B cell (primary cell): ENCODE results near the gene MAB21L2. TPM values are rescaled to one million over a fixed set of nuclear protein-coding genes. Genes with fewer than 3 reads are reported as not detected.

ENCODE experiments used
- ATAC-seq: fragments of 200-7000 bp; cut with Tn5 transposase; one replicate; pipeline ENCODE4 v1.10.0; 2021; ENCODE audit warnings: low read depth, mild to moderate bottlenecking, moderate number of reproducible peaks, moderate library complexity
- CTCF ChIA-PET: fragments of 350-600 bp; sonication (Branson Sonifier 250); formaldehyde crosslinking; loops from one replicate; lab custom pipeline; 2021; ENCODE audit warnings: antibody characterized with exemption, inconsistent platforms; lab: Charles Lee
- POLR2A ChIA-PET: fragments of 350-600 bp; sonication (Branson Sonifier 250); formaldehyde crosslinking; loops from one replicate; lab custom pipeline; 2021; ENCODE audit warnings: antibody characterized with exemption; lab: Charles Lee
- DNase-seq: peaks from one replicate; pipeline ENCODE4 v3.0.0; 2013
- H2AFZ ChIP-seq: 2 replicates; pipeline ENCODE4 v1.6.1; 2012; ENCODE audit warnings: mild to moderate bottlenecking, low read depth, low read length; ENCODE audit not compliant: insufficient read depth, poor library complexity, severe bottlenecking
- H3K27ac ChIP-seq, 2 donors: 1 replicate in 1 of 2; 2 replicates in 1 of 2; pipeline ENCODE4 v1.5.1; 2012 to 2013; ENCODE audit warnings: low read length in 2 of 2, mild to moderate bottlenecking in 2 of 2, moderate library complexity in 1 of 2
- H3K27me3 ChIP-seq, 4 experiments: fragments of 200-600 bp in 1 of 4; sonication (generic) in 1 of 4; replicated peaks in 1 of 4; 1 replicate in 2 of 4; 2 replicates in 2 of 4; pipeline versions ENCODE4 v1.6.1 to v1.7.0; 2013 to 2016; ENCODE audit warnings: low read length in 3 of 4, mild to moderate bottlenecking in 2 of 4, mixed read lengths in 1 of 4, moderate library complexity in 1 of 4; ENCODE audit not compliant: insufficient read depth in 4 of 4, control insufficient read depth in 3 of 4; ENCODE audit errors: control extremely low read depth in 1 of 4
- H3K36me3 ChIP-seq, 2 experiments: replicated peaks in 1 of 2; 1 replicate in 1 of 2; 2 replicates in 1 of 2; pipeline versions ENCODE4 v1.6.1 to v1.7.1; 2013; ENCODE audit warnings: low read length in 1 of 2; ENCODE audit not compliant: insufficient read depth in 2 of 2, control insufficient read depth in 1 of 2; ENCODE audit errors: control extremely low read depth in 1 of 2, extremely low read depth in 1 of 2
- H3K4me1 ChIP-seq, 2 donors: fragments of 200-600 bp in 1 of 2; sonication (generic) in 1 of 2; 1 replicate in 1 of 2; 2 replicates in 1 of 2; pipeline versions ENCODE4 v1.5.1 to v1.6.1; 2013 to 2017; ENCODE audit warnings: low read length in 2 of 2; ENCODE audit not compliant: control insufficient read depth in 2 of 2, insufficient read depth in 2 of 2
- H3K4me2 ChIP-seq: replicated peaks from 2 replicates; pipeline ENCODE3; 2012; ENCODE audit warnings: mild to moderate bottlenecking, low read depth, low read length; ENCODE audit not compliant: poor library complexity, severe bottlenecking
- H3K4me3 ChIP-seq, 5 experiments: fragments of 200-600 bp in 1 of 5; sonication (generic) in 1 of 5; 1 replicate in 3 of 5; 2 replicates in 2 of 5; pipeline versions ENCODE4 v1.5.1 to v1.7.0; 2011 to 2016; ENCODE audit warnings: low read length in 4 of 5, mild to moderate bottlenecking in 4 of 5, low read depth in 2 of 5, control low read depth in 1 of 5, moderate library complexity in 1 of 5; ENCODE audit not compliant: insufficient read depth in 1 of 5; ENCODE audit errors: control extremely low read depth in 1 of 5, extremely low read depth in 1 of 5
- H3K79me2 ChIP-seq: fragments of 200-600 bp; sonication (generic); one replicate; pipeline ENCODE4 v1.6.0; 2016; ENCODE audit warnings: low read length; ENCODE audit not compliant: control insufficient read depth, insufficient read depth
- H3K9ac ChIP-seq: fragments of 200-600 bp; sonication (generic); 2 replicates; pipeline ENCODE4 v1.6.1; 2017; ENCODE audit warnings: mild to moderate bottlenecking, low read length, moderate library complexity
- H3K9me3 ChIP-seq, 3 donors: one replicate each; pipeline versions ENCODE4 v1.6.1 to v1.7.1; 2013; ENCODE audit warnings: low read length in 2 of 3; ENCODE audit not compliant: control insufficient read depth in 2 of 3, insufficient read depth in 1 of 3; ENCODE audit errors: control extremely low read depth in 1 of 3
- H4K20me1 ChIP-seq: 2 replicates; pipeline ENCODE4 v1.6.0; 2012; ENCODE audit warnings: mild to moderate bottlenecking, low read length; ENCODE audit not compliant: insufficient read depth, control insufficient read depth, poor library complexity, severe bottlenecking
- H3K27ac Mint-ChIP-seq: one replicate; pipeline ENCODE4 v1.8.0; 2021; ENCODE audit warnings: mixed read lengths
- H3K27me3 Mint-ChIP-seq: one replicate; pipeline ENCODE4 v1.8.0; 2021; ENCODE audit warnings: mixed read lengths
- H3K4me1 Mint-ChIP-seq: one replicate; pipeline ENCODE4 v1.8.0; 2021; ENCODE audit warnings: mixed read lengths
- H3K4me3 Mint-ChIP-seq: one replicate; pipeline ENCODE4 v1.8.0; 2021; ENCODE audit warnings: mixed read lengths
- H3K9me3 Mint-ChIP-seq: one replicate; pipeline ENCODE4 v1.8.0; 2022; ENCODE audit warnings: mixed read lengths; ENCODE audit not compliant: insufficient read depth
- CTCF ChIP-seq: fragments of 200-600 bp; IDR thresholded peaks from one replicate; pipeline ENCODE4 v1.8.0; 2022; ENCODE audit warnings: antibody characterized with exemption, mild to moderate bottlenecking
- EZH2 ChIP-seq: IDR thresholded peaks from 2 replicates; pipeline ENCODE4 v1.6.1; 2012; ENCODE audit warnings: borderline replicate concordance, low read depth, mild to moderate bottlenecking, moderate library complexity, low read length; ENCODE audit not compliant: insufficient read depth, poor library complexity, severe bottlenecking
- WGBS: methylation state at CpG from one replicate; pipeline ENCODE4 v1.1.5; 2013; ENCODE audit warnings: missing lambda C conversion rate; ENCODE audit not compliant: insufficient coverage; 5-methylcytosine and 5-hydroxymethylcytosine counted together
- intact Hi-C: fragments of 100-400 bp; cut with micrococcal nuclease; formaldehyde crosslinking; loops from one replicate; pipeline ENCODE4 v1.10.0; 2022
- polyA minus RNA-seq: library from RNA; depleted of rRNA, polyadenylated mRNA; stranded (reverse); fragments of >200 nt; gene quantifications from 2 replicates; pipeline ENCODE4 v1.2.3, GENCODE V29; 2012
- polyA plus RNA-seq: library from polyadenylated mRNA; depleted of rRNA; stranded (reverse); fragments of >200 nt; gene quantifications from 2 replicates; pipeline ENCODE4 v1.2.3, GENCODE V29; 2012
- total RNA-seq, 2 donors: library from RNA; stranded (reverse); fragments of 120-200 nt in 1 of 2; gene quantifications; 1 replicate in 1 of 2; 2 replicates in 1 of 2; pipeline versions ENCODE4 v1.2.3 to v1.2.4, GENCODE V29; 2013 to 2022

MAB21L2 gene
- not detected in 2 replicates for total RNA-seq
- total RNA-seq (2013) = not detected
- not detected in 2 replicates for polyA plus RNA-seq
- polyA minus RNA-seq = not detected in 2 replicates

GRCh38 chr4:150582146-150582872 lies at the start of gene MAB21L2:
Gene MAB21L2, plus strand, starts transcription at chr4:150582151. Its CDS starts 879 bp downstream, at chr4:150583030.
- Histone ChIP-seq H3K36me3 (peaks cover 2 to 38% of the 10 kb centered on the region in 2 experiments), H3K4me1 (no peaks in the 10 kb centered on the region), H3K79me2 (no peaks in the 10 kb centered on the region), H3K9me3 (peaks cover 0 to 26% (median 0%) of the 10 kb centered on the region in 3 donors), H3K4me3 (no peak within 1 kb of the TSS), H3K27me3 (no peaks in the 10 kb centered on the region), H3K9ac (no peak within 1 kb of the TSS), H2AFZ (no peak within 1 kb of the TSS), H4K20me1 (no peaks in the 10 kb centered on the region), H3K27ac (no peak within 1 kb of the TSS), H3K4me2 (no peak within 1 kb of the TSS)
- no peak within 1 kb of the TSS for H3K27ac Mint-ChIP-seq
- intact Hi-C loops = no loop called here
- H3K4me3 Mint-ChIP-seq = no peak within 1 kb of the TSS
- TF ChIP-seq CTCF (no peak), EZH2 (no peak)
- CTCF ChIA-PET = no interaction called here
- no peaks in the 10 kb centered on the region for H3K27me3 Mint-ChIP-seq
- ATAC-seq (no peak), DNase-seq (no peak)
- H3K9me3 Mint-ChIP-seq = no peaks in the 10 kb centered on the region
- H3K4me1 Mint-ChIP-seq = no peaks in the 10 kb centered on the region
- 97% methylated on average over 11 of the region's 27 CpGs for WGBS
- POLR2A ChIA-PET = no interaction called here

- Histone ChIP-seq H3K4me1 (no peaks in the 10 kb centered on the region), H3K9me3 (peaks cover 0 to 1% (median 0%) of the 10 kb centered on the region in 3 donors), H2AFZ (no peak overlapping the region), H4K20me1 (no peaks in the 10 kb centered on the region), H3K27me3 (no peaks in the 10 kb centered on the region), H3K4me3 (no peak overlapping the region), H3K36me3 (peaks cover 0 to 2% of the 10 kb centered on the region in 2 experiments), H3K4me2 (no peak overlapping the region), H3K79me2 (no peaks in the 10 kb centered on the region), H3K9ac (no peak overlapping the region), H3K27ac (no peak overlapping the region)
- WGBS = 100% methylated on average over 1 of the region's 3 CpGs
- Mint-ChIP-seq H3K27ac (no peak overlapping the region), H3K4me3 (no peak overlapping the region), H3K27me3 (no peaks in the 10 kb centered on the region), H3K9me3 (no peaks in the 10 kb centered on the region), H3K4me1 (no peaks in the 10 kb centered on the region)
- ChIA-PET CTCF (no interaction called here), POLR2A (no interaction called here)
- no peak for ATAC-seq
- no peak for DNase-seq
- no peak for TF ChIP-seq EZH2
- no peak for TF ChIP-seq CTCF
- intact Hi-C loops = no loop called here
Observed at GRCh38 chr4:150533673-150534072, 48.3 kb upstream of the MAB21L2 start.
